Measurements from ENCODE around the gene SNRPB.

GRCh38 chr20:2480381-2480780 lies 9.8 kb upstream of the SNRPB start:
- no peak for TF ChIP-seq NR3C1 (CRISPR knock-in tag; conservative IDR thresholded peaks at IDR 0.05; ENCODE audit: low read depth)
- no peak for TF ChIP-seq SP1 (CRISPR knock-in tag; conservative IDR thresholded peaks at IDR 0.05)
- no peak for TF ChIP-seq CTCF (IDR thresholded peaks at IDR 0.05)
- no peak for TF ChIP-seq ZNF396 (CRISPR knock-in tag; IDR thresholded peaks at IDR 0.05; ENCODE audit: borderline replicate concordance)
- no peak for TF ChIP-seq E2F5 (CRISPR knock-in tag; IDR thresholded peaks at IDR 0.05)
- TF ChIP-seq SMAD3 (CRISPR knock-in tag; IDR thresholded peaks at IDR 0.05; ENCODE audit: borderline replicate concordance): no peak
- no peak for TF ChIP-seq GTF2I (CRISPR knock-in tag; conservative IDR thresholded peaks at IDR 0.05)
- TF ChIP-seq ZBTB21 (CRISPR knock-in tag; IDR thresholded peaks at IDR 0.05; ENCODE audit: borderline replicate concordance): no peak
- no peak for TF ChIP-seq FOXP1 (CRISPR knock-in tag; IDR thresholded peaks at IDR 0.05; ENCODE audit: borderline replicate concordance)
- TF ChIP-seq PRDM15 (CRISPR knock-in tag; IDR thresholded peaks at IDR 0.05): no peak
- TF ChIP-seq ZNF138 (CRISPR knock-in tag; conservative IDR thresholded peaks at IDR 0.05): no peak
- TF ChIP-seq JUN (CRISPR knock-in tag; IDR thresholded peaks at IDR 0.05): no peak
- no peak for TF ChIP-seq MXD4 (CRISPR knock-in tag; IDR thresholded peaks at IDR 0.05; ENCODE audit: borderline replicate concordance)
